HepG2 (cell line): Measurements from ENCODE around the gene DTYMK. TPM values are rescaled to one million over a fixed set of nuclear protein-coding genes. Genes with fewer than 3 reads are reported as not detected.

Experiments
- ATAC-seq: fragments of 200-7000 bp; cut with Tn5 transposase; 3 replicates; pipeline ENCODE4 v1.9.1; 2020; ENCODE audit warnings: mild to moderate bottlenecking, moderate library complexity
- BruUV-seq: library from RNA; stranded (reverse); fragments of 400-500 nt; replicated peaks from 2 replicates; lab custom pipeline; 2021; lab: Mats Ljungman, UMichigan
- CTCF ChIA-PET: fragments of 300-600 bp; formaldehyde crosslinking; extraction: SDS; loops from one replicate; lab custom pipeline; 2021; ENCODE audit warnings: low total read pairs, inconsistent platforms, low intra/inter-chr PET ratio; lab: Yijun Ruan, JAX
- POLR2A ChIA-PET: fragments of 350-600 bp; sonication (Branson Sonifier 250); formaldehyde crosslinking; loops from one replicate; lab custom pipeline; 2020; ENCODE audit warnings: antibody characterized with exemption, inconsistent platforms; lab: Yijun Ruan, JAX
- DNase-seq: peaks from one replicate; pipeline ENCODE4 v3.0.0-alpha.2; 2015; ENCODE audit warnings: low spot score
- FAIRE-seq: peaks from 3 replicates; lab custom pipeline; 2011; peaks lifted over from hg19 to GRCh38; lab: Jason Lieb, UNC
- H2AFZ ChIP-seq: one replicate; pipeline ENCODE4 v1.6.1; 2011; ENCODE audit warnings: low read length, inconsistent platforms
- H3K27ac ChIP-seq: fragments of 300-600 bp; 3 replicates; pipeline ENCODE4 v1.8.0; 2011; ENCODE audit warnings: mixed run types, mild to moderate bottlenecking, mixed read lengths, low read length, inconsistent platforms; ENCODE audit not compliant: insufficient read depth; ENCODE audit errors: extremely low read length
- H3K27me3 ChIP-seq, 2 experiments: fragments of 200-600 bp in 1 of 2; 2 replicates in 1 of 2; 3 replicates in 1 of 2; pipeline versions ENCODE4 v1.6.0 to v1.8.0; 2011; ENCODE audit warnings: low read length in 2 of 2, mild to moderate bottlenecking in 2 of 2, moderate library complexity in 2 of 2, inconsistent platforms in 1 of 2; ENCODE audit not compliant: insufficient read depth in 2 of 2, control insufficient read depth in 1 of 2
- H3K36me3 ChIP-seq, 2 experiments: fragments of 200-600 bp in 1 of 2; replicated peaks in 1 of 2; 2 replicates in 1 of 2; 3 replicates in 1 of 2; pipeline versions ENCODE4 v1.5.1 to v1.8.0; 2011; ENCODE audit warnings: low read length in 2 of 2, inconsistent platforms in 1 of 2; ENCODE audit not compliant: insufficient read depth in 2 of 2, control insufficient read depth in 1 of 2
- H3K4me1 ChIP-seq: 2 replicates; pipeline ENCODE4 v1.5.1; 2012; ENCODE audit warnings: low read length, inconsistent platforms; ENCODE audit not compliant: insufficient read depth
- H3K4me2 ChIP-seq: 2 replicates; pipeline ENCODE4 v1.6.0; 2011; ENCODE audit warnings: low read depth, low read length, inconsistent platforms
- H3K4me3 ChIP-seq, 3 experiments: fragments of 200-600 bp in 1 of 3; sonication (generic), shearing (Covaris generic) in 1 of 3; replicated peaks in 1 of 3; 2 replicates each; pipeline ENCODE4 v1.5.1; 2011 to 2016; ENCODE audit warnings: low read length in 3 of 3, inconsistent platforms in 2 of 3, low read depth in 2 of 3, mild to moderate bottlenecking in 2 of 3, control low read depth in 1 of 3, mixed read lengths in 1 of 3; ENCODE audit not compliant: insufficient read depth in 1 of 3
- H3K79me2 ChIP-seq: one replicate; pipeline ENCODE4 v1.6.1; 2011; ENCODE audit warnings: low read length, inconsistent platforms; ENCODE audit not compliant: insufficient read depth
- H3K9ac ChIP-seq: 2 replicates; pipeline ENCODE4 v1.6.0; 2011; ENCODE audit warnings: mild to moderate bottlenecking, low read depth, low read length, inconsistent platforms; ENCODE audit not compliant: insufficient read depth
- H3K9me3 ChIP-seq: 2 replicates; pipeline ENCODE4 v1.5.1; 2012; ENCODE audit warnings: mild to moderate bottlenecking, low read length
- H4K20me1 ChIP-seq: 2 replicates; pipeline ENCODE4 v1.6.0; 2011; ENCODE audit warnings: inconsistent platforms, mild to moderate bottlenecking, low read length, moderate library complexity; ENCODE audit not compliant: insufficient read depth
- CREB1 ChIP-seq, 2 experiments: fragments of 450-650 bp in 1 of 2; IDR thresholded peaks; 2 replicates each; pipeline ENCODE4 v1.6.1; 2016 to 2017; ENCODE audit warnings: control low read depth in 1 of 2, mild to moderate bottlenecking in 1 of 2, missing compliant biosample characterization in 1 of 2, missing genetic modification characterization in 1 of 2
- DR1 ChIP-seq: sonication (generic); formaldehyde crosslinking; IDR thresholded peaks from 2 replicates; pipeline ENCODE4 v1.8.0; 2021; ENCODE audit warnings: mild to moderate bottlenecking, missing genetic modification reagents, inconsistent platforms
- ISL2 ChIP-seq: sonication (generic); formaldehyde crosslinking; IDR thresholded peaks from 2 replicates; pipeline ENCODE4 v1.5.0; 2020; ENCODE audit warnings: missing genetic modification reagents
- JDP2 ChIP-seq: sonication (generic); formaldehyde crosslinking; IDR thresholded peaks from 2 replicates; pipeline ENCODE4 v1.8.1; 2022; ENCODE audit warnings: missing genetic modification reagents, borderline replicate concordance
- KDM3A ChIP-seq: IDR thresholded peaks from 2 replicates; pipeline ENCODE4 v1.6.1; 2018; ENCODE audit warnings: low read depth, missing compliant biosample characterization
- RXRA ChIP-seq: sonication (generic); formaldehyde crosslinking; IDR thresholded peaks from 2 replicates; pipeline ENCODE4 v1.5.1; 2020; ENCODE audit warnings: missing genetic modification reagents
- ZNF260 ChIP-seq: sonication (generic); formaldehyde crosslinking; IDR thresholded peaks from 2 replicates; pipeline ENCODE4 v1.4.0; 2020; ENCODE audit warnings: missing genetic modification reagents, low read depth, mild to moderate bottlenecking, borderline replicate concordance
- ZNF574 ChIP-seq: sonication (generic); formaldehyde crosslinking; IDR thresholded peaks from 2 replicates; pipeline ENCODE4 v1.4.0; 2020; ENCODE audit warnings: missing genetic modification reagents
- WGBS: methylation state at CpG from one replicate; pipeline ENCODE4 v1.1.6; 2017; ENCODE audit warnings: low lambda C conversion rate; 5-methylcytosine and 5-hydroxymethylcytosine counted together
- in situ Hi-C: cut with HindIII; loops from 2 replicates; pipeline ENCODE4 v1.10.0; 2017; ENCODE audit warnings: low pct_unique_long_range_greater_than_20kb; ENCODE audit not compliant: extremely low pct_ligation_motif_present
- intact Hi-C: fragments of 100-400 bp; cut with micrococcal nuclease; formaldehyde crosslinking; loops from one replicate; pipeline ENCODE4 v1.10.0; 2022; ENCODE audit not compliant: unreplicated experiment
- polyA plus RNA-seq, 8 experiments: library from polyadenylated mRNA; depleted of rRNA in 3 of 8; stranded (reverse) in 7 of 8; unstranded in 1 of 8; fragments of >200 nt; fragmentation: Illumina TruSeq in 4 of 8; extraction: Trizol in 4 of 8; gene quantifications; 2 replicates each; pipeline versions ENCODE4 v1.2.1 to v1.2.3, GENCODE V29; 2011 to 2016; ENCODE audit warnings: low read depth in 4 of 8, missing spikeins in 1 of 8, mixed read lengths in 1 of 8; ENCODE audit not compliant: insufficient read depth in 1 of 8
- total RNA-seq, 5 experiments: library from RNA; depleted of rRNA; stranded (reverse); fragments of >200 nt; fragmentation: Illumina TruSeq; extraction: Trizol; gene quantifications; 2 replicates each; pipeline ENCODE4 v1.2.3, GENCODE V29; 2016; ENCODE audit warnings: low read depth in 1 of 5

Gene DTYMK
- total and polyA plus RNA-seq, 2 of the 13 experiments (the other 11 are each of a cell fraction or from before 2014, with no cell fraction given) = 57.5 to 134 TPM

GRCh38 chr2:241668839-241669238 lies 17.8 kb downstream of the DTYMK start:
- no peak overlapping the region for H3K9ac ChIP-seq
- TF ChIP-seq ISL2 (CRISPR knock-in tag) = no peak
- no peak for TF ChIP-seq DR1
- no peak for TF ChIP-seq ZNF574
- no peak for TF ChIP-seq RXRA
- TF ChIP-seq CREB1 (IDR thresholded peaks at IDR 0.05) = no peak
- TF ChIP-seq CREB1 (CRISPR knock-in tag; IDR thresholded peaks at IDR 0.05) = no peak
- no peak for TF ChIP-seq JDP2 (CRISPR knock-in tag)
- TF ChIP-seq ZNF260 = no peak
- no peak for TF ChIP-seq KDM3A (CRISPR knock-in tag)
- TF ChIP-seq, all 625 proteins: peak for 0
- Histone ChIP-seq H3K27ac (no peak overlapping the region), H3K4me3 (no peak overlapping the region), H4K20me1 (peaks cover 7% of the 10 kb centered on the region; the same call in 1 of the 2 replicates), H3K27me3 (no peaks in the 10 kb centered on the region), H3K9me3 (no peaks in the 10 kb centered on the region), H3K79me2 (no peaks in the 10 kb centered on the region), H2AFZ (no peak overlapping the region), H3K4me1 (peaks cover 9% of the 10 kb centered on the region; the same call in 1 of the 2 replicates), H3K36me3 (peaks cover 39 to 69% of the 10 kb centered on the region in 2 experiments), H3K4me2 (no peak overlapping the region)
- no peak for DNase-seq
- BruUV-seq = no TSS peak
- WGBS = 92% methylated on average over 12 of the region's 12 CpGs
- ChIA-PET CTCF (no interaction called here), POLR2A (interaction anchor here (0.8 kb wide), 1 partner anchor 22 kb away, joined by 3 read pairs; no protein-coding TSS in a partner anchor)
- intact Hi-C loops (no loop called here), in situ Hi-C loops (no loop called here)
- ATAC-seq = no peak
- FAIRE-seq = no peak
